SU-DHL-6 (cell line): ENCODE results near the gene BTBD9.

Experiments
- H2AFZ ChIP-seq: fragments of 200-600 bp; sonication (generic); 2 replicates; pipeline ENCODE4 v1.6.1; 2014; ENCODE audit warnings: low read depth, mild to moderate bottlenecking, moderate library complexity, mixed read lengths, antibody characterized with exemption, low read length; ENCODE audit not compliant: severe bottlenecking
- H3F3A ChIP-seq: fragments of 200-600 bp; shearing (Covaris generic); 2 replicates; pipeline ENCODE4 v1.6.0; 2016; ENCODE audit warnings: antibody characterized with exemption, mild to moderate bottlenecking; ENCODE audit not compliant: insufficient read depth
- H3K27ac ChIP-seq: fragments of 200-600 bp; sonication (generic); 2 replicates; pipeline ENCODE4 v1.5.1; 2016; ENCODE audit warnings: low read depth, mild to moderate bottlenecking, low read length, moderate library complexity, mixed read lengths
- H3K27me3 ChIP-seq: fragments of 200-600 bp; sonication (generic), shearing (Covaris generic); 2 replicates; pipeline ENCODE4 v1.6.0; 2014; ENCODE audit warnings: mild to moderate bottlenecking, low read length
- H3K36me3 ChIP-seq: fragments of 200-600 bp; sonication (generic); 2 replicates; pipeline ENCODE4 v1.6.1; 2014; ENCODE audit warnings: mild to moderate bottlenecking, low read length, mixed read lengths
- H3K4me2 ChIP-seq: fragments of 300-600, 200-600 bp; shearing (Covaris generic), sonication (generic); 2 replicates; pipeline ENCODE4 v1.6.0; 2014; ENCODE audit warnings: low read length, low read depth, mild to moderate bottlenecking; ENCODE audit not compliant: poor library complexity, severe bottlenecking
- H3K4me3 ChIP-seq: fragments of 200-600 bp; sonication (generic); 2 replicates; pipeline ENCODE4 v1.5.1; 2014; ENCODE audit warnings: antibody characterized with exemption, low read length, mild to moderate bottlenecking, mixed read lengths; ENCODE audit not compliant: insufficient read depth, poor library complexity, severe bottlenecking
- H3K79me2 ChIP-seq: fragments of 200-600 bp; sonication (generic); 2 replicates; pipeline ENCODE4 v1.6.1; 2014; ENCODE audit warnings: mild to moderate bottlenecking, low read length, moderate library complexity; ENCODE audit not compliant: insufficient read depth
- H3K9ac ChIP-seq: fragments of 200-600 bp; sonication (generic); 2 replicates; pipeline ENCODE4 v1.7.0; 2014; ENCODE audit warnings: mild to moderate bottlenecking, low read length
- H3K9me2 ChIP-seq: fragments of 200-600 bp; sonication (generic); replicated peaks from 2 replicates; pipeline ENCODE4 v1.6.1; 2014; ENCODE audit warnings: low read length; ENCODE audit not compliant: insufficient read depth
- H3K9me3 ChIP-seq: fragments of 200-600 bp; sonication (generic); 2 replicates; pipeline ENCODE4 v1.6.1; 2014; ENCODE audit warnings: low read length, mixed read lengths; ENCODE audit not compliant: insufficient read depth
- H4K20me1 ChIP-seq: fragments of 200-600 bp; sonication (generic); 2 replicates; pipeline ENCODE4 v1.6.1; 2014; ENCODE audit warnings: low read depth, mild to moderate bottlenecking, antibody characterized with exemption, low read length, moderate library complexity, mixed read lengths
- EZH2phosphoT487 ChIP-seq: fragments of 200-600 bp; sonication (generic), shearing (Covaris generic); conservative IDR thresholded peaks from 2 replicates; pipeline ENCODE4 v1.6.1; 2018; ENCODE audit warnings: mild to moderate bottlenecking, antibody characterized with exemption, low read length, moderate library complexity, mixed read lengths
- TF ChIP-seq, protein P1 (sequence below): fragments of 200-600 bp; sonication (generic); IDR thresholded peaks from one replicate; pipeline ENCODE4 v1.5.1; 2017; ENCODE audit warnings: antibody characterized with exemption, mild to moderate bottlenecking, low read length, moderate library complexity; ENCODE audit not compliant: insufficient read depth, poor library complexity, severe bottlenecking

BTBD9 gene

DNA sequence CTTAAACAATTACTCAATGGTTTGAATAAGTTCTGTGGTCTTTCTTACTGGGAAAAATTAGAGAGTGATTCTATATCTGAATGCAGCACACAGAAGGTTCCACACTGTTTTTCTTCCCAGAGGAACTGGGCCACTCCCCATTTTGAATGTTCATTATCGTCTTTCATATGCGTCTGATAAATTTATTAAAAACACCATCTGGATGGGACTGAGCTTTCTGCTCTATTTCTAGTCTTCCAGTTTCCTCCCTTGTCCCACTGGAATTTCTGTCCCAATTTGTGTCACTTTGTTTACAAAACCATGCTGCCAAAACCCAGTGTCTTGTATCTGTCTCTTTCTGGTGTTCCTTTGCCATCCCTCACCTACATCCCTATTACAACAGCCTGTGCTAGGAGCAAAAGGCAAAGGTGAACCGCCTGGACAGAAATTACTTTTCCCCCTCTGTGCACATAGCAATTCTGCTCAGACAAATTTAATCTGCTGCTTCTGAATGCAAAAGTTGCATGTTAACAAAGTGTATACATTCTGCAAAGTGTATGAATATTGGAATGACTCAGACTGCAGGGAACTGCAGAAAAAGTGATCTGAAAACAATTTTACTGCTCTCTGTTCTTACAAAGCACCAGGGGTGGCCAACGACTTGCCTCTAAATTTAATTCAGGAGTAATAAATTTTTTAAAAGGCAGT is 333.6 kb downstream of the BTBD9 start:
- Histone ChIP-seq H3K27ac (no peak overlapping the region), H2AFZ (no peak overlapping the region), H3K9ac (no peak overlapping the region), H3K36me3 (no peaks in the 10 kb centered on the region), H3K4me2 (no peak overlapping the region), H3K9me2 (no peaks in the 10 kb centered on the region), H3K4me3 (no peak overlapping the region), H3K79me2 (no peaks in the 10 kb centered on the region), H3K9me3 (no peaks in the 10 kb centered on the region), H3K27me3 (no peaks in the 10 kb centered on the region), H3F3A (no peaks in the 10 kb centered on the region), H4K20me1 (no peaks in the 10 kb centered on the region)
- TF ChIP-seq EZH2phosphoT487 = no peak
- TF ChIP-seq, protein P1, sequence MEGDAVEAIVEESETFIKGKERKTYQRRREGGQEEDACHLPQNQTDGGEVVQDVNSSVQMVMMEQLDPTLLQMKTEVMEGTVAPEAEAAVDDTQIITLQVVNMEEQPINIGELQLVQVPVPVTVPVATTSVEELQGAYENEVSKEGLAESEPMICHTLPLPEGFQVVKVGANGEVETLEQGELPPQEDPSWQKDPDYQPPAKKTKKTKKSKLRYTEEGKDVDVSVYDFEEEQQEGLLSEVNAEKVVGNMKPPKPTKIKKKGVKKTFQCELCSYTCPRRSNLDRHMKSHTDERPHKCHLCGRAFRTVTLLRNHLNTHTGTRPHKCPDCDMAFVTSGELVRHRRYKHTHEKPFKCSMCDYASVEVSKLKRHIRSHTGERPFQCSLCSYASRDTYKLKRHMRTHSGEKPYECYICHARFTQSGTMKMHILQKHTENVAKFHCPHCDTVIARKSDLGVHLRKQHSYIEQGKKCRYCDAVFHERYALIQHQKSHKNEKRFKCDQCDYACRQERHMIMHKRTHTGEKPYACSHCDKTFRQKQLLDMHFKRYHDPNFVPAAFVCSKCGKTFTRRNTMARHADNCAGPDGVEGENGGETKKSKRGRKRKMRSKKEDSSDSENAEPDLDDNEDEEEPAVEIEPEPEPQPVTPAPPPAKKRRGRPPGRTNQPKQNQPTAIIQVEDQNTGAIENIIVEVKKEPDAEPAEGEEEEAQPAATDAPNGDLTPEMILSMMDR = no peak

DNA sequence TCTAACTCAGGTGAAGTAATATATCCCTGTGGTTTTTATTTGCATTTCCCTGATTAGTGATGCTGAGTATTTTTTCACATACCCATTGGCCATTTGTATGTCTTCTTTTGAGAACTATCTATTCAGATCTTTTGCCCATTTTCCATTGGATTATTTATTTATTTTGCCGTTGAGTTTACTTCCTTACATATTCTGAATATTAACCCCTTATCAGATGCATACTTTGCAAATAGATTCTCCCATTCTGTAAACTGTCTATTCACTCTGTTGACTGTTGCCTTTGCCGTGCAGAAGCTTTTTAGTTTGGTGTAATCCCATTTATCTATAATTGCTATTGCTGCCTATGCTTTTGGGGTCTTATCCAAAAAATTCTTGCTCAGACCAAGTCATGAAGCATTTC is 336.9 kb downstream of the BTBD9 start:
- TF ChIP-seq EZH2phosphoT487 = no peak
- TF ChIP-seq, protein P1 = no peak
- Histone ChIP-seq H3K9me2 (no peaks in the 10 kb centered on the region), H3K4me2 (no peak overlapping the region), H3K79me2 (no peaks in the 10 kb centered on the region), H4K20me1 (no peaks in the 10 kb centered on the region), H3K27me3 (no peaks in the 10 kb centered on the region), H3F3A (no peaks in the 10 kb centered on the region), H2AFZ (no peak overlapping the region), H3K27ac (no peak overlapping the region), H3K9ac (no peak overlapping the region), H3K9me3 (no peaks in the 10 kb centered on the region), H3K36me3 (no peaks in the 10 kb centered on the region), H3K4me3 (no peak overlapping the region)

DNA sequence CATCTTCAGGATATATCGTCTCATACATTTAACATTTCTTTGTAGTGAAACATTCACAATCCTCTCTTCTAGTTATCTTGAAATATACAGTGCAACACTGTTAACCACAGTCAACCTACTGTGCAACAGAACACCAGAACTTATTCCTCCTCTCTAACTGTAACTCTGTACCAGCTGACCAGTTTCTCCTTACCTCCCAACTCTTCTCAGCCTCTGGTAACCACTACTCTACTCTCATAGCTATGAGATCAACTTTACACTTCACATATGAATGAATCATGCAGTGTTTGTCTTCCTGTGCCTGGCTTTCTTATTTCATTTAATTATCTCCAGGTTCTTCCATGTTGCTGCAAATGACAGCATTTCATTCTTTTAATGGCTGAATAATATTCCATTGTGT is 337.6 kb downstream of the BTBD9 start:
- Histone ChIP-seq H3K36me3 (no peaks in the 10 kb centered on the region), H3F3A (no peaks in the 10 kb centered on the region), H2AFZ (no peak overlapping the region), H3K9me3 (no peaks in the 10 kb centered on the region), H3K27ac (no peak overlapping the region), H3K27me3 (no peaks in the 10 kb centered on the region), H3K9ac (no peak overlapping the region), H3K4me3 (no peak overlapping the region), H3K4me2 (no peak overlapping the region), H4K20me1 (no peaks in the 10 kb centered on the region), H3K9me2 (no peaks in the 10 kb centered on the region), H3K79me2 (no peaks in the 10 kb centered on the region)
- no peak for TF ChIP-seq EZH2phosphoT487
- TF ChIP-seq, protein P1 = no peak
